Gastroesophageal sphincter (tissue), 4 donors: ENCODE data around the gene TADA1. TPM values are rescaled to one million over a fixed set of nuclear protein-coding genes. Genes with fewer than 3 reads are reported as not detected.
"Not testable (repeated sequence)": the region's sequence is repeated elsewhere in the genome, so short reads cannot be mapped to it uniquely, and the experiment has no call there.

Experiments used
- ATAC-seq: fragments of 150-250 bp; one replicate; pipeline ENCODE4 v1.9.1; 2016; ENCODE audit warnings: mild to moderate bottlenecking, moderate library complexity
- H3K27ac ChIP-seq, 4 donors: fragments of 200-600 bp; sonication (generic) in 3 of 4; 1 replicate in 3 of 4; 2 replicates in 1 of 4; pipeline ENCODE4 v1.5.1; 2016 to 2019
- H3K27me3 ChIP-seq: fragments of 200-600 bp; sonication (generic); one replicate; pipeline ENCODE4 v1.5.1; 2019
- H3K36me3 ChIP-seq, 2 donors: fragments of 200-600 bp; sonication (generic); one replicate each; pipeline ENCODE4 v1.5.1; 2019; ENCODE audit warnings: control low read depth in 1 of 2
- H3K4me1 ChIP-seq, 3 donors: fragments of 200-600 bp; sonication (generic); 1 replicate in 2 of 3; 2 replicates in 1 of 3; pipeline ENCODE4 v1.5.1; 2016 to 2019; ENCODE audit warnings: control low read depth in 2 of 3
- H3K4me3 ChIP-seq, 2 donors: fragments of 200-600 bp; sonication (generic); one replicate each; pipeline ENCODE4 v1.5.1; 2019; ENCODE audit warnings: mild to moderate bottlenecking in 1 of 2, moderate library complexity in 1 of 2
- H3K9me3 ChIP-seq, 3 donors: fragments of 200-600 bp; sonication (generic); one replicate each; pipeline ENCODE4 v1.5.1; 2017 to 2019; ENCODE audit warnings: control low read depth in 2 of 3
- EP300 ChIP-seq: sonication (generic); formaldehyde crosslinking; IDR thresholded peaks from one replicate; pipeline ENCODE4 v1.6.1; 2017; ENCODE audit warnings: antibody characterized with exemption, mild to moderate bottlenecking
- POLR2A ChIP-seq, 2 donors: fragments of 450-650 bp; IDR thresholded peaks; one replicate each; pipeline ENCODE4 v1.6.1; 2017; ENCODE audit warnings: antibody characterized with exemption in 2 of 2, mild to moderate bottlenecking in 2 of 2, moderate library complexity in 1 of 2
- POLR2AphosphoS5 ChIP-seq: sonication (generic); formaldehyde crosslinking; IDR thresholded peaks from one replicate; pipeline ENCODE4 v1.6.1; 2017; ENCODE audit warnings: antibody characterized with exemption
- WGBS, 2 donors: methylation state at CpG; one replicate each; pipeline ENCODE4 v1.1.5; 2018; ENCODE audit warnings: low coverage in 1 of 2; 5-methylcytosine and 5-hydroxymethylcytosine counted together
- total RNA-seq, 4 donors: library from RNA; depleted of rRNA; stranded (reverse); fragments of >200 nt; gene quantifications; one replicate each; pipeline ENCODE4 v1.1.0, GENCODE V29; 2016
- TF ChIP-seq, protein P1 (sequence below), 4 experiments: fragments of 200-600 bp in 2 of 4; fragments of 450-650 bp in 2 of 4; sonication (generic) in 1 of 4; IDR thresholded peaks; one replicate each; pipeline ENCODE4 v1.5.1; 2017 to 2019; ENCODE audit warnings: antibody characterized with exemption in 4 of 4, mild to moderate bottlenecking in 2 of 4, moderate library complexity in 2 of 4

Gene TADA1
- total RNA-seq, 4 donors from 2014 or later = 9.5 to 16.2 (median 13.6) TPM

DNA sequence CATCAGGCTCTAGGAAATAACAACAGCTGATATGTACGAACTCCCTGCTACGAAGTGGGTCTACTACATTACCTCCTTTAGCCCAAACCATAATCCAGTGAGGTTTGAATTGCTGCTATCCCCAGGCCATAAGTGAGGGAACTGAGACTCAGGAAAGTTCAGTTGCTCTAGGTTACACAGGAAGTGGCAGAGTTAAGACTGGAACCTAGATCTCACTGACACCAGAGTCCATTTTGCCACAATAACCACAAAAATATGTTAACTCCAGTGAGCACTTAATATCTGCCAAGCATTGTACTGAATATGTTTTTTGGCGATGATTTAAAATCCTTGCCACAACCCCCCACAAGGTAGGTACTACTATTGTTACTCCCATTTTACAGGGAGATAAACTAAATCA, 8.9 kb upstream of the TADA1 start:
- no peak overlapping the region for H3K27ac ChIP-seq
- no peak overlapping the region for H3K4me3 ChIP-seq
- H3K9me3 ChIP-seq = no peaks in the 10 kb centered on the region
- peaks cover 36% of the 10 kb centered on the region for H3K27me3 ChIP-seq
- ATAC-seq = no peak
- 80 to 95% methylated on average over 3 of the region's 3 CpGs for WGBS, 2 donors
- no peak for TF ChIP-seq POLR2AphosphoS5
- no peak for TF ChIP-seq EP300
- no peak for TF ChIP-seq POLR2A (IDR thresholded peaks at IDR 0.05)
- TF ChIP-seq, protein P1, sequence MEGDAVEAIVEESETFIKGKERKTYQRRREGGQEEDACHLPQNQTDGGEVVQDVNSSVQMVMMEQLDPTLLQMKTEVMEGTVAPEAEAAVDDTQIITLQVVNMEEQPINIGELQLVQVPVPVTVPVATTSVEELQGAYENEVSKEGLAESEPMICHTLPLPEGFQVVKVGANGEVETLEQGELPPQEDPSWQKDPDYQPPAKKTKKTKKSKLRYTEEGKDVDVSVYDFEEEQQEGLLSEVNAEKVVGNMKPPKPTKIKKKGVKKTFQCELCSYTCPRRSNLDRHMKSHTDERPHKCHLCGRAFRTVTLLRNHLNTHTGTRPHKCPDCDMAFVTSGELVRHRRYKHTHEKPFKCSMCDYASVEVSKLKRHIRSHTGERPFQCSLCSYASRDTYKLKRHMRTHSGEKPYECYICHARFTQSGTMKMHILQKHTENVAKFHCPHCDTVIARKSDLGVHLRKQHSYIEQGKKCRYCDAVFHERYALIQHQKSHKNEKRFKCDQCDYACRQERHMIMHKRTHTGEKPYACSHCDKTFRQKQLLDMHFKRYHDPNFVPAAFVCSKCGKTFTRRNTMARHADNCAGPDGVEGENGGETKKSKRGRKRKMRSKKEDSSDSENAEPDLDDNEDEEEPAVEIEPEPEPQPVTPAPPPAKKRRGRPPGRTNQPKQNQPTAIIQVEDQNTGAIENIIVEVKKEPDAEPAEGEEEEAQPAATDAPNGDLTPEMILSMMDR (IDR thresholded peaks at IDR 0.05) = no peak
- H3K4me1 ChIP-seq = peaks cover 0 to 8% (median 5%) of the 10 kb centered on the region in 3 donors
- no peaks in the 10 kb centered on the region for H3K36me3 ChIP-seq

DNA sequence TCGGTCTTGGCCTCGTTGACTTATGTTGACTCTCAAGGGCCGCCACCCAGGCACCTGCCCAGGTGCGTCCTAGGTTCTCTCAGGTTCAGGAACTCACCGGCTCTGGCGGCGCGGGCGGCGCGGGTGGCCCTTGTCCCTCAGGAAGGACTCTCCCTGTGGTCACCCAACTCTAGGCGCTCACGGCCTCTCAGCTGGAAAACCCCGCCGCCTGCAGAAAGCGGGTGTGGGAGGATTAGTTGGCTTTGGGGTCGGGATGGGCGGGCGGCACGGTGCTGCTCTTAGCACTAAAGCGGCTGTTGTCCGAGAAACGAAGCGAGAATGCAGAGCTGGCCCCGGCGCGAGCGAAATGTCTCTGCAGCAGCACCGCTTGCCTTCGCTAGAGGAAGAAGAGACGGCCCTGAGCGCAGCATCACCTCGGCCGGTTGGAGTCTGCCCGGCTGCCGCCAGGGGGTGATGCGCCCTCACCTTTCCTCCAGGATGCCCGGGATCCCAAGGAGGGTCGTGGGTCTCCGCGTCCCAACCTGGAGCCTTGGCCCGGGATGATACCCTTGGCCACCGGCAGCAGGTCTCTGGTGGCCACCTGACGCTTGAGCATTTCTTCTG, 8.1 kb upstream of the TADA1 start:
- H3K9me3 ChIP-seq = no peaks in the 10 kb centered on the region
- H3K27ac ChIP-seq = no peak overlapping the region
- no CpG with 5 or more reads among the region's 44 CpGs for WGBS, 2 donors
- peak overlapping the region in 1 of 2 donors; percentile 21 for H3K4me3 ChIP-seq
- peaks cover 0 to 8% (median 5%) of the 10 kb centered on the region in 3 donors for H3K4me1 ChIP-seq
- peaks cover 36% of the 10 kb centered on the region for H3K27me3 ChIP-seq
- TF ChIP-seq EP300 (no peak), POLR2A (IDR thresholded peaks at IDR 0.05) (no peak), POLR2AphosphoS5 (no peak)
- TF ChIP-seq, protein P1 (IDR thresholded peaks at IDR 0.05) = peak; percentile 22 to 78 (median 60)
- H3K36me3 ChIP-seq = no peaks in the 10 kb centered on the region
- peak; percentile 65 for ATAC-seq

DNA sequence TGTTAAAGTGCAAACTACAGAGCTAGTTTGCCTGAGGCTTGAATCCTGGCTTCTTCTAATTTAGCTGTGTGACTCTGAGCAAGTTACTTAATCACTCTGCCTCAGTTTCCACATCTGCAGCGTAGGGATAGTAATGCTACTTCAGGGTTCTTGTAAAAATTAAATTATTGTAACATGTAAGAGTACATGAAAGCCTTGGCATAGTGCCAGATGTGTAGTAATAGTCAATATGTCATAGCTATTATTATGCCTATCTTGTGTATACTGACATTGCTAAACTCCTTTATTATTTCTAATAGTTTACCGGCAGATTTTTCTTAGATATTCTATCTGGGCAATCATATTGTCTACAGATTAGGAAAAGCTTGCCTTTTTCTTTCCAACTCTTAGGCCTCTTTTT, 6.8 kb upstream of the TADA1 start:
- no peak overlapping the region for H3K27ac ChIP-seq
- 41 to 53% methylated on average over 2 of the region's 2 CpGs for WGBS, 2 donors
- ATAC-seq = no peak
- H3K36me3 ChIP-seq = no peaks in the 10 kb centered on the region
- H3K4me1 ChIP-seq = peaks cover 0 to 8% (median 5%) of the 10 kb centered on the region in 3 donors
- no peak overlapping the region for H3K4me3 ChIP-seq
- H3K27me3 ChIP-seq = peaks cover 36% of the 10 kb centered on the region
- H3K9me3 ChIP-seq = no peaks in the 10 kb centered on the region
- TF ChIP-seq POLR2A (IDR thresholded peaks at IDR 0.05) = no peak
- no peak for TF ChIP-seq POLR2AphosphoS5
- TF ChIP-seq EP300 = no peak
- TF ChIP-seq, protein P1 (IDR thresholded peaks at IDR 0.05) = no peak

DNA sequence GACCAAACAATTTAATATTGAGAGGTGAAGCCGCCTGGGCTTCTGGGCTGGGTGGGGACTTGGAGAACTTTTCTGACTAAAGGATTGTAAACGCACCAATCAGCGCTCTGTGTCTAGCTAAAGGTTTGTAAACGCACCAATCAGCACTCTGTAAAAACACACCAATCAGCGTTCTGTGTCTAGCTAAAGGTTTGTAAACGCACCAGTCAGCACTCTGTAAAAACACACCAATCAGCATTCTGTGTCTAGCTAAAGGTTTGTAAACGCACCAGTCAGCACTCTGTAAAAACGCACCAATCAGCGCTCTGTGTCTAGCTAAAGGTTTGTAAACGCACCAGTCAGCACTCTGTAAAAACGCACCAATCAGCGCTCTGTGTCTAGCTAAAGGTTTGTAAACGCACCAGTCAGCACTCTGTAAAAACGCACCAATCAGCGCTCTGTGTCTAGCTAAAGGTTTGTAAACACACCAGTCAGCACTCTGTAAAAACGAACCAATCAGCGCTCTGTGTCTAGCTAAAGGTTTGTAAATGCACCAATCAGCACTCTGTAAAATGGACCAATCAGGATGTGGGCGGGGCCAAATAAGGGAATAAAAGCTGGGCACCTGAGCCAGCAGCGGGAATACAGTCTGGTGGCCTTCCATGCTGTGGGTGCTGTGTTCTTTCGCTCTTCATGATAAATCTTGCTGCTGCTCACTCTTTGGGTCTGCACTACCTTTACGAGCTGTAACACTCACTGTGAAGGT, 2.3 kb upstream of the TADA1 start:
- H3K4me1 ChIP-seq = peaks cover 0 to 30% (median 9%) of the 10 kb centered on the region in 3 donors
- ATAC-seq, H3K4me3 ChIP-seq, H3K27ac ChIP-seq, H3K27me3 ChIP-seq, H3K36me3 ChIP-seq, H3K9me3 ChIP-seq: not testable (repeated sequence)
- WGBS, 2 donors = 94% methylated on average over 12 to 14 of the region's 21 CpGs

DNA sequence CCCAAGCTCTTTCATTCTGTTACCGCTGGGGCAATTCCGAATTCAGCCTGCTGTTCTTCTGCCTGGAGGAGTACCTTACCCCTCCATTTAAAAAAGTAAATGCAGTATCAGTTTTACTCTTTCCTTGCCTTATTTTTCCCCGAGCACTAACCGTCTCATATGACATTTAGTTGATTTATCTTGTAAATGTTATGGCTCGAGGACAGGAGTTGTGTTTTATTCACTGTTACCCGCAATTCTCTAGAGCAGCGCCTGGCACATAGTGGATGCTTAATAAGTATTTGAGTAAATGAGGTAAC, 425 bp upstream of the TADA1 start:
- Histone ChIP-seq H3K9me3 (no peaks in the 10 kb centered on the region), H3K36me3 (no peaks in the 10 kb centered on the region), H3K4me3 (peak overlapping the region; percentile 10 to 99), H3K4me1 (peaks cover 0 to 47% (median 10%) of the 10 kb centered on the region in 3 donors), H3K27me3 (no peaks in the 10 kb centered on the region), H3K27ac (peak overlapping the region in 3 of 4 donors; percentile 94 to 97 (median 96))
- WGBS, 2 donors = 0 to 3% methylated on average over 5 to 7 of the region's 7 CpGs
- TF ChIP-seq POLR2AphosphoS5 = no peak
- TF ChIP-seq, protein P1 (IDR thresholded peaks at IDR 0.05) = peak in 2 of 4 experiments; percentile 43 to 56
- no peak for TF ChIP-seq POLR2A (IDR thresholded peaks at IDR 0.05)
- no peak for TF ChIP-seq EP300
- no peak for ATAC-seq
